ENCODE results near the gene C11orf97.
"Not testable (repeated sequence)": the region's sequence is repeated elsewhere in the genome, so short reads cannot be mapped to it uniquely, and the experiment has no call there.

The C11orf97 gene

DNA sequence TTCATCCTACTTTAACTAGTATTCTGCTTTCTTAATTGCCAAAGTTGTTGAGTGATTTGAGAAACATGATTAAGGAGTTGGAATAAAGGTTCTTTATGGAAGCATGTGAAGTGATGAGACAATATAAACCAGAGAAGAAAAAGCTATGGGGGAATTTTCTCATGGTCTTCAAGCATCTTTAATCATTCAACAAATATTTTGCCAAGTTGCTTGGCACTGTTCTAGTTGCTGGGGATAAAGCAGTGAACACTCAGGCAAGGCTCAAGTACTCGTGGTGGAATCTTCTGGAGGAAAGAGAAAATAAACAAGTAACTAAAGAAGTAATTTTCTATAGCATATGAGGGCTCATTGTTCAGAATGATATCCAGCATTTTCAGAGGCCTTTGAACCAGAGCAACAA, 45.7 kb downstream of the C11orf97 start:
- no peak for DNase-seq (ENCODE audit: low read depth)

DNA sequence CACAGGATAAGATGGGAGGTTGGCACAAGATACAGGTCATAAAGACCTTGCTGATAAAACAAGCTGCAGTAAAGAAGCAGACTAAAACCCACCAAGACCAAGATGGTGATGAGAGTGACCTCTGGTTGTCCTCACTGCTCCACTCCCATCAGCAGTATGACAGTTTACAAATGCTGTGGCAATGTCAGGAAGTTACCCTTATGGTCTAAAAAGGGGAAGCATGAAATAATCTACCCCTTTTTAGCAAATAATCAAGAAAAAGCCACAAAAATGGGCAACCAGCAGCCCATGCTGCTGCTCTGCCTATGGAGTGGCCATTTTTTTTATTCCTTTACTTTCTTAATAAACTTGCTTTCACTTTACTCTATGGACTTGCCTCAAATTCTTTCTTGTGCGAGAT, 46.2 kb downstream of the C11orf97 start:
- no peak for DNase-seq (ENCODE audit: low read depth)

DNA sequence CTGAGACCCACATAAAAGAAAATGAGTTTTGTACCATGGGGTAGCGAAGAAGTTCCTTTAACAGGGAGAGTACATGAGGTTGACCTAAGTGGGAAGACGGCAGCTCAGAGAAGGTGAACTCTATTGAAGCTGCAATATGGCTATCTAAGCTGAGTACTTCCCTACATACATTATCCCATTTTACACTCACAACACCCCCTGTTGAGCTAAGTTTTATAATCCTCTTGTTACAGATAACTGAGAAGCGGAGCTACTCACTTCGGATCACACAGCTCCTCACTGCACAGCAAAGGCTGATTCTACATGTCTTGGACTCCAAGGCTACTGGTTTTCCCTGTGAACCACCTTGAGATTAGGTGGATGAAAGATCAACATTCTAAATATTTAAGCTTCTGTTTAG, 46.7 kb downstream of the C11orf97 start:
- no peak for DNase-seq (ENCODE audit: low read depth)

DNA sequence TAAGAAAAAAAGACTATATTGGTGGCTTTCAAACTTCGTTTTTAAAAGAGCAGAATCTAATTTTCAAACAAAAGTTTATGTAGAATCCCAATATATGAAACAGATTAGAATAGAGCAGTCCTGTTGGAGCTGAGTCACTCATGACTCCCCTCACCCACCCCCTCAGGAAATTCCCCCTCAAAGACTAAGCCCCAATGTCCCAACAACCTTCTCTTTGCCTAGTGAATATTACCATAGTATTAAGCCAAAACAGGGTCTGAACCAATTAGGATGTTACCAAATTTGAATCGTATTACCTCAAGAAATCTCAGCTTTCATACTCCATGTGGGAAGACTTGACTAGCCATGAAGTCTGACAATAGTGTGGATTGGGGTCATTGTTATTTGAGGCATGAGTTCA, 47.1 kb downstream of the C11orf97 start:
- DNase-seq (ENCODE audit: low read depth), result no peak

DNA sequence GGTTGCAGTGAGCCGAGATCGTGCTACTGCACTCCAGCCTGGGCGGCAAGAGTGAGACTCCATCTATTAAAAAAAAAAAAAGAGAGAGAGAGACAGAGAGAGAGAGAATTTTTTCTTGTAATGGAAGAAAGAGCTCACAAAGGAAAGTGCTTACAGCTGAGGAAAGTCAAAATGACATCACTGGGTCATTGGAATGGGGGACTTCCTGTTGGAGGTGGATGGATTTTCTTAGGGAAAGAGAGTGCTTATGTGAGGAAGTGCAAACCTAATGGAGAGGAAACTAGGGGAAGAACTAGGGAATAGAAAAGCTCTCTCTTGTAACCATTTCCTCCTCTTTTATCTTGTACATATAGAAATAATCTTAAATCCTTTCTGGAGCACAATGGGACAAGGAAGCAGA, 48.6 kb downstream of the C11orf97 start:
- no peak for DNase-seq (ENCODE audit: low read depth)

DNA sequence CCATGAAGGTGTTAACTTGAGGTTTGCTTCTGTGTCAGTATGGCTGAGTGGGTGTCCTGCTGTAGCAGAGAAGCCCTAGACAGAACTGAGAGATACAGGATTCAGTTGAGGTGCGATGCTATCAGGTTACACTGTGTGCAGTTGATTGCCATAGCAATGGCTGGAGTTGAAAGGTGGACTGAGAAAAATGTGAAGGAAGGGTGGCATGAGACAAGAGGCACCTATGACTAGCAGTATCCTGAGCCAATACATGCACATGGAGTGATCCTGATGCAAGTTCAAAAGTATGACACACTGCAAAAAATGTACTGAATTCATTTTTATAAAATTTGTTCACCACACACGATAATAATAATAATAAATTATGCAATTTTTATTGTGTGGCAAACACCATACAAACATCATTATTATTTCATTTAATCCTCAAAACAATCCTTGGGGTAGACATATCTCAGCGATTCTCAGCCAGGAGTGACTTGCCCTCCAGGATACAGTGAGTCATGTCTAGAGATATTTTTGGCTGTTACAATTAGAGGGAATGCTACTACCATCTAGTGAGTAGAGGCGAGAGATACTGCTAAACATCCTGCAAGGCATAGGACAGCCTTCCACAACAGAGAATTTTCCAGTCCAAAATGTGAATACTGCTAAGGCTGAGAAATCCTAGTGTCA, 51.1 kb downstream of the C11orf97 start:
- DNase-seq (ENCODE audit: low read depth), result no peak

DNA sequence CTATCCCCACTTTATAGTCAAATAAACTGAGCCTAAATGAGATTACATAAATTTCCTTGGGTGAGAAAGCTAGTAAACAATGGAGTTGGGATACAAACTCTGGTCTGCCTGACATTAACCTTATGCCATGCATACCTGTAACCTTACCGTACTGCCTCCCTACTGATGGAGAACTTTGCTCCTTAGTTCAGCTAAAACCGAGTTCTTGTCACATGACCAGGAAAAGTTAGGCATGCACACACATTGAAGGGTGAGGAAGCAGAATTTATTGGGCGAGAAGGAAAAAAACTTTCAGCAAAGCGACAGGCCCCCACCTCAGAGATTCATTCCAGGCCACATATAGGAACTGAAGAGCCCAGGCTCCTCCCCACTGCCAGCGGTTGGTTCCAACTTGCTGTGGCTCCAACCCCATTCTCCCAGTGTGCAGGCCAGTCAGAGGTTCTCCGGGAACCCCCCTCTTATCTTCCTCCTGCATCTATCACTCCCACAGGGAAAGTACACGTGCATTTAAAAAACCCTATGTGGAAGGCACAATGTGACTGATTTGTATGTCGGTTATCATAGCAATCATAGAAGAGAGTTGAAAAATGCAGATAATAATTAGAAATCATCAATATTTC, 51.7 kb downstream of the C11orf97 start:
- DNase-seq (ENCODE audit: low read depth), result no peak

DNA sequence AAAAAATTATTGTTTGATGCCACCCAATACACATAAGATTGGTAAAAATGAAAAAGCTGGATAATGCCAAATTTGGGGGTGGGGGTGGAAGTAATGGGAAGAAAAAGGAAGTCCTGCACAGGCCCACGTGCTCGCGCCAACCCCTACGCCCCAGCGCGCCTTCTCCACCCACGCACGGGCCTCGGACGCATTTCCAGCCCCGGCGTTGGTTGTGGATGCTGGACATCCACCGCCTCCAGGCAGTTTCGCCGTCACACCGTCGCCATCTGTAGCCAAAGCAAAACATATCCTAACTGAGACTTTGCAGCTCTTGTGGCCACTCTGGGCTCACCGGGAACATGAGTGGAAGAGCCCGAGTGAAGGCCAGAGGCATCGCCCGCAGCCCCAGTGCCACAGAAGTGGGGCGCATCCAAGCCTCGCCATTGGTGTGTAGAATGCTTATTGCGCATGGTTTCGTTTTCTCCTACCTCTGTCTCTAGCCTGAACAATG, 55.0 kb downstream of the C11orf97 start, which contains the start of gene PIWIL4:
PIWIL4 (plus strand) TSS at position 188 of the 490 bp plus-strand sequence; CDS start at position 339, 151 bp downstream.
- DNase-seq (ENCODE audit: low read depth), result no peak

DNA sequence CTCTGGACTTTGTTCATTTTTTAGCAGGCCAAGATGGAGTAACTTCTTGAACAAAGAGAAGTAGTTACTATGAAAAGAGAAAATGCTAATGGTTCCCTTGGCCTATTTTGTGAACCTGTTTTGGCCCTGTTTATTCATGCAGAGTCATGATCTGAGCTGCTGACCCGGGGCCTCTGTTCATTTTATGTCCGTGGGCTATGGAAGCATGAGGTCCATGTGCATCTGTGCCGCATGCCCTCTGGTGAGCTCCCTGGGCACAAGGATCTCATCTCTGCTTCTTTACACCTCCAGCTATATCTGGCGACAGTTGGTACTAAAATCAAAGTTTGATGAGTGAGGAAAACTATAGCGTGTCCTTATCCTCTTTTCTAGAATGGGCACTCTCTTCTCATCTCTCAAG, 55.9 kb downstream of the C11orf97 start:
- no peak for DNase-seq (ENCODE audit: low read depth)

DNA sequence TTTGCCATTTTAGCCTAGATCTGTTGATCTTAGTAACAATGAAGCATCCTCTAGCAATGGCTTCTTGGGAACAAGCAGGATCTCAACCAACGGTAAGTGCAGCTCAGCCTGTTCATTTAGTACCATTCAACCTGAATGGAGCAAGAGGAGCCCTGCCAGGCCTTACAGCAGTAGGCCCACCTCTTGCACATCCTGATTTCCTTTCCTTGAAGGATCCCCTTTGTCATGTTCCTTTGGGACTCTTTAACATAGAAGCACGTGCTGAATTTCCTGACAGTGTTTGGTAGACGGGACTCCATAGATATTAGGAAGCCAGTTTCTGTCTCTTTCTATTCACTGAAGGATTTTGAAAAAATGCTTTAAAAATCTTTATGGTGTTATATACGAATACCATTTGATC, 56.5 kb downstream of the C11orf97 start:
- no peak for DNase-seq (ENCODE audit: low read depth)

DNA sequence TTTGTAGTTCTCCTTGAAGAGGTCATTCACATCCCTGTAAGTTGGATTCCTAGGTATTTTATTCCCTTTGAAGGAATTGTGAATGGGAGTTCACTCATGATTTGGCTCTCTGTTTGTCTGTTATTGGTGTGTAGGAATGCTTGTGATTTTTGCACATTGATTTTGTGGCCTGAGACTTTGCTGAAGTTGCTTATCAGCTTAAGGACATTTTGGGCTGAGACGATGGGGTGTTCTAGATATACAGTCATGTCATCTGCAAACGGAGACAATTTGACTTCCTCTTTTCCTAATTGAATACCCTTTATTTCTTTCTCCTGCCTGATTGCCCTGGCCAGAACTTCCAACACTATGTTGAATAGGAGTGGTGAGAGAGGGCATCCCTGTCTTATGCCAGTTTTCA, 60.7 kb downstream of the C11orf97 start:
- not testable (repeated sequence) for DNase-seq (ENCODE audit: low read depth)

DNA sequence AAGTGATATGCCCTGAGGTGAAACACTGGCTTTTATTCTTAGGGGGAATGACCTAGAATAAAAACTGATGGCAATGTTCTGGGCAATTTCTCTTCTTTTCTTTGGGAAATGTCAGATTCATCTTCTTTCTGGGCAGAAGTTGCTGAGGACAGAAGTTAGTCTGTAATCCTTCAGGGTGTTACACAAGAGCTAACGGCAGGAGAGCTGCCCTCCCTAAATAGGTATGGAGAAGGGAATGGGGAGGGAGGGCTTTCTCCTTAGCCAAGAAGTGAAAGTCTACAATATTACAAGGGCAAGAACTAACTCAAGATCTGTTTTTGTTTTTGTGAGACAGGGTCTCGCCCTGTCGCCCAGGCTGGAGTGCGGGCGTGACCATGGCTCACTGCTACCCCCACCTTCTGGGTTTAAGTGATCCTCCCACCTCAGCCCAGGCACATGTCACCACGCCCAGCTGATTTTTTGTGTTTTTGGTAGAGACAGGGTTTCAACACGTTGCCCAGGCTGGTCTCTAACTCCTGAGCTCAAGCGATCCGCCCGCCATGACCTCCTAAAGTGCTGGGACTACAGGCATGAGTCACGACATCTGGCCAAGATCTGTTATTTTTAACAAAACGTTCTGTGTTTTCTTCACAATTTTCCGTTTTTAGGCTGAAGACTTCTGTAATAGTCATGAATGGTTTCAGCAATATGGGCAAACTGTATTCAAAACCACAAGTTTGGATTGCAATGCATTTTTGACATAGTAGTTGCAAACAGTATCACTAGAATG, 62.1 kb downstream of the C11orf97 start:
- no peak for DNase-seq (ENCODE audit: low read depth)

DNA sequence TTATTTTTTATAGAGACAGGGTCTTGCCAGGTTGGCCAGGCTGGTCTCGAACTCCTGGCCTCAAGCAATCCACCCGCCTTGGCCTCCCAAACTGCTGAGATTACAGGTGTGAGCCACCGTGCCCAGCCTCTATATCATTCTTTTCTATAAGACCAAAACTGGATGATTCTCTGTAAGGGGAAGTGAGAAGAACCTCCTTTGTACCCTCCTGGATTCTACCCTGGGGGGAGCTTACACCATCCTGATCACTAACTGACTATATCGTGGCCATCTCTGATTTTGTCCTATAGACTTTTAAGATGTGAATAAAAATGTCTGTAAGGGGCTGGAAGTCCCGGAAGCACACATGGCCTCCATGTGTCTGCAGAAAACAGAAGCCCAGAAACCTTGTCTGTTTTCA, 64.0 kb downstream of the C11orf97 start:
- DNase-seq (ENCODE audit: low read depth), result no peak

DNA sequence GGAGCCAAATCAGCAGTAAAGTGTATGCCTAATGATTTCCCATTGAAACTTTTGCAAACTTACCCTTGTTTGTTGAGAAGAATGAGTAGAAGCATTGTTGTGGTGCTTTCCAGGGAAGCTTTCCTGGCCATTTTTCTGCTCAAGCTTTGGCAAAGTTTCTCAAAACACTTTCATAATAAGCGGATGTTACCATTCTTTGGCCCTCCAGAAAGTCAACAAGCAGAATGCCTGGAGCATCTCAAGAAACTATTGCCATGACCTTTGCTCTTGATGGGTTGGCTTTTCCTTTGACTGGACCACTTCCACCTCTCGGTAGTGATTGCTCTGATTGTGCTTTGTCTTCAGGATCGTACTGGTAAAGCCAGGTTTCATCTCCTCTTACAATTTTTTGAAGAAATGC, 65.6 kb downstream of the C11orf97 start:
- DNase-seq (ENCODE audit: low read depth), result no peak
